Heart right ventricle (tissue), 16 donors: ENCODE results near the gene PDZD8. TPM values are rescaled to one million over a fixed set of nuclear protein-coding genes. Genes with fewer than 3 reads are reported as not detected.

Experiments used
- ATAC-seq, 8 donors: fragments of 200-7000 bp; cut with Tn5 transposase; one replicate each; pipeline ENCODE4 v1.9.1; 2020; ENCODE audit warnings: mild to moderate bottlenecking in 8 of 8, moderate library complexity in 8 of 8, moderate number of reproducible peaks in 1 of 8
- DNase-seq, 2 donors: peaks; one replicate each; pipeline ENCODE4 v3.0.0-alpha.2; 2020
- H3K27ac ChIP-seq, 10 donors: fragments of 200-600 bp; sonication (generic) in 2 of 10; one replicate each; pipeline versions ENCODE4 v1.5.0 to v1.8.0; 2020 to 2022; ENCODE audit warnings: mild to moderate bottlenecking in 3 of 10
- H3K27me3 ChIP-seq, 7 donors: fragments of 200-600 bp; one replicate each; pipeline ENCODE4 v1.8.0; 2021 to 2022; ENCODE audit warnings: mild to moderate bottlenecking in 2 of 7
- H3K36me3 ChIP-seq, 9 donors: fragments of 200-600 bp; sonication (generic) in 1 of 9; one replicate each; pipeline versions ENCODE4 v1.5.0 to v1.8.0; 2020 to 2022; ENCODE audit warnings: mild to moderate bottlenecking in 2 of 9
- H3K4me1 ChIP-seq, 9 donors: fragments of 200-600 bp; sonication (generic) in 1 of 9; one replicate each; pipeline versions ENCODE4 v1.5.0 to v1.8.0; 2020 to 2022; ENCODE audit warnings: mild to moderate bottlenecking in 4 of 9
- H3K4me3 ChIP-seq, 10 donors: fragments of 200-600 bp; sonication (generic) in 2 of 10; one replicate each; pipeline versions ENCODE4 v1.5.0 to v1.8.0; 2020 to 2022; ENCODE audit warnings: mild to moderate bottlenecking in 7 of 10, moderate library complexity in 2 of 10
- H3K9me3 ChIP-seq, 11 donors: fragments of 200-600 bp in 10 of 11; sonication (generic) in 2 of 11; one replicate each; pipeline versions ENCODE4 v1.5.0 to v1.8.0; 2013 to 2022; ENCODE audit warnings: mild to moderate bottlenecking in 2 of 11, control low read depth in 1 of 11, moderate library complexity in 1 of 11
- WGBS, 2 donors: extraction: QIAGEN DNeasy Blood & Tissue Kit; methylation state at CpG; one replicate each; pipeline ENCODE4 v1.1.7; 2013; ENCODE audit warnings: inconsistent platforms in 1 of 2; 5-methylcytosine and 5-hydroxymethylcytosine counted together
- intact Hi-C, 10 donors: fragments of 100-400 bp; cut with DNase I; formaldehyde crosslinking; loops; one replicate each; pipeline versions ENCODE4 v1.11.1 to v1.14.2; 2022
- polyA plus RNA-seq, 2 donors: library from polyadenylated mRNA; stranded (reverse); fragments of 200-250 nt; gene quantifications; one replicate each; pipeline ENCODE4 v1.2.3, GENCODE V29; 2013
- total RNA-seq, 10 donors: library from RNA; stranded (reverse); fragmentation: NEBNext Ultra II Directional in 3 of 10; extraction: Animal tissue kit (Norgen Biotek cat#: 25700) in 3 of 10; gene quantifications; one replicate each; pipeline versions ENCODE4 v1.2.1 to v1.2.4, GENCODE V29; 2021 to 2023
- TF ChIP-seq, protein P1 (sequence below), 9 donors: fragments of 200-600 bp; sonication (generic) in 2 of 9; IDR thresholded peaks; one replicate each; pipeline versions ENCODE4 v1.5.0 to v1.8.0; 2021 to 2022; ENCODE audit warnings: antibody characterized with exemption in 9 of 9, mild to moderate bottlenecking in 5 of 9, moderate library complexity in 1 of 9
- donor health status: Arrhythmogenic right ventricular cardiomyopathy.
- donor health status: ischemic (EF 13 %, LVEDD 7.1; RV severe dilation, severe dysfunction).
- donor health status: healthy with polysubstance abuse.
- donor health status: DM: no; HTN: yes; CAD: no.
- donor health status: DM: no; HTN: no; CAD: no.
- donor health status: ischemic (EF 25% LVEDD 6.9; RV normal size, moderate dysfunction).
- donor health status: ischemic (EF 25% LVEDD 5.7; RV mildly dilated, moderate dysfunction).
- donor health status: healthy.
- donor health status: DM: yes; HTN: yes; CAD: no.
- donor health status: Ischemic cardiomyopathy.
- donor health status: ischemic (EF 35%, LVEDD 5.7; RV mildly dilated, moderate dysfunction).
- donor health status: nonischemic (EF 11% LVEDD 7.7; RV severe dilation, severe dysfunction).
- donor health status: DM: yes; HTN: yes; CAD: no.
- donor health status: PGD.
- donor health status: ischemic (EF 29% LVEDD 5.4; RV normal size, mild dysfunction).
- donor health status: nonischemic (EF 23%, LVEDD 6.1; RV moderate dilation, normal function).

Gene PDZD8
- total and polyA plus RNA-seq, 12 donors, result 2.0 to 31.3 (median 22.7) TPM

DNA sequence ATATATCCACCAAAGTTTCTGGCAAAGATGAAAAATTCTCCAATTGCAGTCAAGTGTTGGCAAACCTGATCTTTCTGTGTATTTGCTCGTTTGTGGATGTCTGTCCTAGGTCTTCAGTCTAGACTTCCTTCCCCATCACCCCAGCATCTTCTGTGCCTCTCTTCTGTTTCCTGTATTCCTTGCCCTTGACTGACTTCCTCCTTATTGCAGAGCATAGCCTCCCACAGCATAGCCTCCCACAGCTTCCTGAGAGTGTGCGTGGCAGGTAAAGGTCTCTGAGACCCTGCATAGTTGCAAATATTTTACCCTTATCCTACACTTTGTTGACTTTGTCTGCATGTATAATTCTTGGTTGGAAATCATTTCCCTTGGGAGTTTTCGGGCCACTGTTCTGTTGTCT, 116.0 kb downstream of the PDZD8 start:
- 50 to 61% methylated on average over 3 of the region's 3 CpGs for WGBS, 2 donors
- TF ChIP-seq, protein P1, sequence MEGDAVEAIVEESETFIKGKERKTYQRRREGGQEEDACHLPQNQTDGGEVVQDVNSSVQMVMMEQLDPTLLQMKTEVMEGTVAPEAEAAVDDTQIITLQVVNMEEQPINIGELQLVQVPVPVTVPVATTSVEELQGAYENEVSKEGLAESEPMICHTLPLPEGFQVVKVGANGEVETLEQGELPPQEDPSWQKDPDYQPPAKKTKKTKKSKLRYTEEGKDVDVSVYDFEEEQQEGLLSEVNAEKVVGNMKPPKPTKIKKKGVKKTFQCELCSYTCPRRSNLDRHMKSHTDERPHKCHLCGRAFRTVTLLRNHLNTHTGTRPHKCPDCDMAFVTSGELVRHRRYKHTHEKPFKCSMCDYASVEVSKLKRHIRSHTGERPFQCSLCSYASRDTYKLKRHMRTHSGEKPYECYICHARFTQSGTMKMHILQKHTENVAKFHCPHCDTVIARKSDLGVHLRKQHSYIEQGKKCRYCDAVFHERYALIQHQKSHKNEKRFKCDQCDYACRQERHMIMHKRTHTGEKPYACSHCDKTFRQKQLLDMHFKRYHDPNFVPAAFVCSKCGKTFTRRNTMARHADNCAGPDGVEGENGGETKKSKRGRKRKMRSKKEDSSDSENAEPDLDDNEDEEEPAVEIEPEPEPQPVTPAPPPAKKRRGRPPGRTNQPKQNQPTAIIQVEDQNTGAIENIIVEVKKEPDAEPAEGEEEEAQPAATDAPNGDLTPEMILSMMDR (IDR thresholded peaks at IDR 0.05), result no peak
- no peaks in the 10 kb centered on the region for H3K9me3 ChIP-seq
- H3K27ac ChIP-seq, result no peak overlapping the region
- H3K4me3 ChIP-seq, result no peak overlapping the region
- intact Hi-C loops, result no loop called here
- H3K27me3 ChIP-seq, result peaks cover 0 to 83% (median 53%) of the 10 kb centered on the region in 7 donors
- H3K4me1 ChIP-seq, result no peaks in the 10 kb centered on the region
- DNase-seq (no peak), ATAC-seq (no peak)
- H3K36me3 ChIP-seq, result no peaks in the 10 kb centered on the region

DNA sequence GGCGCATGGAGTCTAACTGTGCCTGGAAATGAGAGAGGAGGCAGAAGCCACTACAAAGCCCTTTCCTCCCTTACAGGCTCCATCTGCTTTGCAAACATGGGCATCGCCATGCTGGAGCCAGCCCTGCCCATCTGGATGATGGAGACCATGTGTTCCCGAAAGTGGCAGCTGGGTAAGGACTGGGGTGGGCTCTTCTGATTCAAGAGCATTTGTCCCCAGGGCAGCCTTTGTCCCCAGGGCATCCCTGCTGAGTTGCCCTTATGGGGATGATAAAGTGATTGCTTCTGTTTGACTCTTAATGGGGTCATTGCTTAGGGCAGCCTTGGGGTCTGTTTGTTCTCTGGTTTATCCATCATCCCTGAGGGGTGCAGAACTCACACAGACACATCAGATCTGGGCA, 117.5 kb downstream of the PDZD8 start:
- intact Hi-C loops, result no loop called here
- Histone ChIP-seq H3K27ac (no peak overlapping the region), H3K4me3 (no peak overlapping the region), H3K36me3 (no peaks in the 10 kb centered on the region), H3K4me1 (no peaks in the 10 kb centered on the region), H3K27me3 (peaks cover 0 to 81% (median 49%) of the 10 kb centered on the region in 7 donors), H3K9me3 (no peaks in the 10 kb centered on the region)
- TF ChIP-seq, protein P1 (IDR thresholded peaks at IDR 0.05), result no peak
- ATAC-seq (no peak), DNase-seq (no peak)
- WGBS, 2 donors, result 76 to 87% methylated on average over 3 of the region's 3 CpGs

DNA sequence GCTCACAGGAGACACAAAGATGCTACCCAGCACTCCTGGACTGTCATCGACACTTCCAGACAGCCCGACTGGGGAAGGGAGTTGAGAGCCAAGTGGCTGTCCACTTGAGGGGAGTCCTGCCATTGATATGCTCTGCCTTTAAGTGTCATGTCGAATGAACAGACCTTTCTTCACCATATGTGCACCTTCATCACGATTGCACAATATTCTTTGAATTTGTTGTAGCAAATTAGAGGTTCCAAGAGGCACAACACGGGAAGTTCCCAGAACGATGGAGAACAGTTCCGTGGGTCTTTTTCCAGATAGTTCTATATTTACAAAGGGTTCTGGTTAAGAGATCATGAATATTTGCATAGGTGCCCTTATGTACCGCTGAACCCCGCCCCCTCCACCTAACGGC, 118.3 kb downstream of the PDZD8 start:
- intact Hi-C loops, result no loop called here
- H3K27me3 ChIP-seq, result peaks cover 0 to 82% (median 48%) of the 10 kb centered on the region in 7 donors

DNA sequence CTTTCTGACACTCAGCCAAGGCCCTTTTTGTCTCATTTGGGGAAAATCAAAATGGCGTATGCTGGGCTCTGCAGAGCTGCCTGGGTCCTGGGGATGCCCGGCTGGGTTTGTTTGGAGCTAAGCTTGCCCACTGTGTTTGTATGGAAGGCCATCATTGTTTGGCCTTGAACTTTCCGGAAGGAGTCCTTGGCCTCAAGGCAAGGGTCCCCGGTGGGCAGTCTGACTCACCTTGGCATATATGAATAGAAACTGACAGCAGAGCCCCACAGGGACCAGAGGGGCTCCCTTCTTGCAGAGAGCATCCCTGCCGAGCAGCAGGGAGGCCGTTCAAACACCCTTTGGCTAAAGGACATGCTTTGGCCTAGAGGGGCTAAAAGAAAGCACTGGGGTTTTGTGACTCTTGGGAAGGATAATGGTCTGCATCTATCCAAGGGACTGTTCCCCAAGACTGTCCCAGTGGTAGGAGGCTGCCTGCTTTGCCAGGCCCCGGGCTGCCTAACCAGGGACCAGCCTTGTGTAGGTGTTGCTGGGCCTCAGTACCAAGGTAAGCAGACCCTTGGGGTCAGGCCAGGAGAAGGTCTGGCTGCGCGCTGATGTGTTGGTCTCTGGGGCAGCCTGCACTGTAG, 119.3 kb downstream of the PDZD8 start:
- no peak overlapping the region for H3K27ac ChIP-seq
- intact Hi-C loops, result no loop called here
- ATAC-seq, result no peak
- no peaks in the 10 kb centered on the region for H3K4me1 ChIP-seq
- H3K36me3 ChIP-seq, result no peaks in the 10 kb centered on the region
- no peaks in the 10 kb centered on the region for H3K9me3 ChIP-seq
- no peak for DNase-seq
- no peak overlapping the region for H3K4me3 ChIP-seq
- TF ChIP-seq, protein P1 (IDR thresholded peaks at IDR 0.05), result no peak
- peaks cover 0 to 77% (median 46%) of the 10 kb centered on the region in 7 donors for H3K27me3 ChIP-seq
- WGBS, 2 donors, result 88 to 92% methylated on average over 9 of the region's 9 CpGs

More for the DNA sequence above, 118.3 kb downstream of the PDZD8 start:
- DNase-seq, result no peak
- no peak overlapping the region for H3K4me3 ChIP-seq
- TF ChIP-seq, protein P1 (IDR thresholded peaks at IDR 0.05), result no peak
- no peaks in the 10 kb centered on the region for H3K4me1 ChIP-seq
- H3K27ac ChIP-seq, result no peak overlapping the region
- no peak for ATAC-seq
- WGBS, 2 donors, result 67 to 71% methylated on average over 10 of the region's 10 CpGs
- no peaks in the 10 kb centered on the region for H3K9me3 ChIP-seq
- no peaks in the 10 kb centered on the region for H3K36me3 ChIP-seq
